ENCODE results near the gene FAM120C. TPM values are rescaled to one million over a fixed set of nuclear protein-coding genes. Genes with fewer than 3 reads are reported as not detected.

Gene FAM120C
- total RNA-seq = 3.4 and 4.3 TPM in 2 replicates

GRCh38 chrX:54182864-54183613, at the start of gene FAM120C:
Gene FAM120C (minus strand): TSS chrX:54183254. CDS start chrX:54183198, 56 bp downstream.

GRCh38 chrX:54044126-54044876, 138.8 kb downstream of the FAM120C start, which contains the start of gene PHF8:
Gene PHF8 (minus strand): TSS chrX:54044473. CDS start chrX:54042728, 1,745 bp downstream.

Other genes starting within 250 kb of the FAM120C start
- 10.5 and 13.6 TPM in 2 replicates for gene PHF8, start 138.8 kb downstream of the FAM120C start, total RNA-seq
- 0.14 and 0.28 TPM in 2 replicates for gene WNK3, start 174.8 kb upstream of the FAM120C start, total RNA-seq